K562 (cell line): Measurements from ENCODE around the gene CXCR5. TPM values are rescaled to one million over a fixed set of nuclear protein-coding genes. Genes with fewer than 3 reads are reported as not detected.

Source experiments
- AFF1 ChIP-seq, 2 experiments: fragments of 450-650 bp; IDR thresholded peaks; 2 replicates each; pipeline ENCODE4 v1.6.1; 2018; ENCODE audit warnings: mild to moderate bottlenecking in 2 of 2, low read depth in 1 of 2; ENCODE audit not compliant: partially characterized antibody in 2 of 2
- ARID2 ChIP-seq: fragments of 450-650 bp; IDR thresholded peaks from 2 replicates; pipeline ENCODE4 v1.6.1; 2017; ENCODE audit warnings: antibody characterized with exemption, mild to moderate bottlenecking
- BRF2 ChIP-seq: IDR thresholded peaks from 3 replicates; pipeline ENCODE4 v1.6.1; 2011; ENCODE audit warnings: borderline replicate concordance, mild to moderate bottlenecking; ENCODE audit not compliant: insufficient read length, insufficient read depth
- CBX3 ChIP-seq, 2 experiments: IDR thresholded peaks; 1 replicate in 1 of 2; 2 replicates in 1 of 2; pipeline ENCODE4 v1.6.1; 2012; ENCODE audit warnings: inconsistent platforms in 2 of 2, low read length in 2 of 2, borderline replicate concordance in 1 of 2, control low read depth in 1 of 2
- ELF4 ChIP-seq: fragments of 450-650 bp; formaldehyde crosslinking; IDR thresholded peaks from 2 replicates; pipeline ENCODE4 v1.4.0; 2022; ENCODE audit warnings: missing genetic modification characterization
- GABPB1 ChIP-seq: sonication (generic); formaldehyde crosslinking; IDR thresholded peaks from 2 replicates; pipeline ENCODE4 v1.8.0; 2022; ENCODE audit warnings: mild to moderate bottlenecking, missing genetic modification reagents
- GATAD2A ChIP-seq: fragments of 450-650 bp; IDR thresholded peaks from 2 replicates; pipeline ENCODE4 v1.6.1; 2017
- HNRNPH1 ChIP-seq: fragments of 200-400 bp; formaldehyde crosslinking; optimal IDR thresholded peaks from 2 replicates; pipeline ENCODE3; 2017; ENCODE audit warnings: low read depth, mild to moderate bottlenecking, low read length, moderate library complexity
- IRF2 ChIP-seq: sonication (generic); formaldehyde crosslinking; IDR thresholded peaks from 2 replicates; pipeline ENCODE4 v1.8.1; 2022; ENCODE audit warnings: mild to moderate bottlenecking, missing genetic modification reagents
- L3MBTL2 ChIP-seq: fragments of 450-650 bp; IDR thresholded peaks from 2 replicates; pipeline ENCODE4 v1.6.1; 2016; ENCODE audit warnings: mild to moderate bottlenecking, moderate library complexity
- MXI1 ChIP-seq: IDR thresholded peaks from 2 replicates; pipeline ENCODE4 v1.6.1; 2011; ENCODE audit warnings: low read depth, mild to moderate bottlenecking, improper control_type of control experiment, low read length
- PRDM10 ChIP-seq: fragments of 450-650 bp; IDR thresholded peaks from 2 replicates; pipeline ENCODE4 v1.6.1; 2018; ENCODE audit not compliant: partially characterized antibody
- RBFOX2 ChIP-seq: fragments of 200-400 bp; formaldehyde crosslinking; IDR thresholded peaks from 2 replicates; pipeline ENCODE4 v1.6.1; 2017; ENCODE audit warnings: low read depth, mild to moderate bottlenecking, low read length, moderate library complexity
- RBM14 ChIP-seq: fragments of 200-400 bp; formaldehyde crosslinking; IDR thresholded peaks from 2 replicates; pipeline ENCODE4 v1.6.1; 2018; ENCODE audit warnings: low read depth, mild to moderate bottlenecking, low read length, moderate library complexity, borderline replicate concordance; ENCODE audit not compliant: insufficient read depth
- RBM22 ChIP-seq: fragments of 200-400 bp; formaldehyde crosslinking; IDR thresholded peaks from 2 replicates; pipeline ENCODE4 v1.6.1; 2018; ENCODE audit warnings: low read length, low read depth; ENCODE audit not compliant: poor library complexity, severe bottlenecking
- RUNX1 ChIP-seq: sonication (generic); IDR thresholded peaks from 2 replicates; pipeline ENCODE4 v1.6.1; 2016; ENCODE audit warnings: antibody characterized with exemption, low read depth
- VEZF1 ChIP-seq: fragments of 200-800 bp; sonication (Bioruptor generic); IDR thresholded peaks from 2 replicates; pipeline ENCODE4 v1.6.1; 2017; ENCODE audit warnings: missing genetic modification characterization, missing compliant biosample characterization
- polyA plus RNA-seq, 8 experiments: library from polyadenylated mRNA; depleted of rRNA in 4 of 8; stranded (reverse) in 5 of 8; unstranded in 3 of 8; fragments of >200 nt; fragmentation: Nextera tagmentation in 2 of 8; fragmentation: Illumina TruSeq in 1 of 8; extraction: Ambion mirVana in 2 of 8; extraction: Trizol in 1 of 8; gene quantifications; 2 replicates each; pipeline versions ENCODE4 v1.2.1 to v1.2.3, GENCODE V29; 2011 to 2014; ENCODE audit warnings: inconsistent platforms in 1 of 8, missing spikeins in 1 of 8
- total RNA-seq, 7 experiments: library from RNA; depleted of rRNA in 6 of 7; stranded (reverse); fragments of >200 nt in 6 of 7; fragmentation: Illumina TruSeq in 2 of 7; extraction: Trizol in 2 of 7; gene quantifications; 2 replicates each; pipeline versions ENCODE4 v1.2.1 to v1.2.3, GENCODE V29; 2011 to 2021; ENCODE audit warnings: low replicate concordance in 1 of 7

Gene CXCR5
- total and polyA plus RNA-seq, 9 of the 15 experiments (the other 6 are each of a cell fraction or from before 2014, with no cell fraction given) = 0.03 to 0.06 TPM; not detected in 7

- TF ChIP-seq PRDM10 = peak; percentile 42
- no peak for TF ChIP-seq ARID2
- no peak for TF ChIP-seq HNRNPH1
- TF ChIP-seq RBM14 = no peak
- no peak for TF ChIP-seq MXI1
- TF ChIP-seq GATAD2A = no peak
- TF ChIP-seq CBX3 (IDR thresholded peaks at IDR 0.05; ENCODE audit: borderline replicate concordance in 1 of 2, low read length in 2 of 2) = no peak
- no peak for TF ChIP-seq ELF4
- no peak for TF ChIP-seq RUNX1
- no peak for TF ChIP-seq IRF2 (CRISPR knock-in tag)
- no peak for TF ChIP-seq BRF2
- TF ChIP-seq L3MBTL2 = peak; percentile 61
- TF ChIP-seq GABPB1 (CRISPR knock-in tag) = 0 out of 2 replicates have a peak, but pooled peaks have one; percentile 26
- TF ChIP-seq AFF1 (IDR thresholded peaks at IDR 0.05; ENCODE audit: low read depth in 1 of 2, partially characterized antibody in 2 of 2) = no peak
- TF ChIP-seq VEZF1 = peak; percentile 51; the same call in 1 of the 2 replicates
- TF ChIP-seq RBM22 = no peak
- no peak for TF ChIP-seq RBFOX2
Observed at GRCh38 chr11:118939953-118940598, 56.4 kb downstream of the CXCR5 start (continued).
